ENCODE results near the gene PLXNB3. TPM values are rescaled to one million over a fixed set of nuclear protein-coding genes. Genes with fewer than 3 reads are reported as not detected.

The PLXNB3 gene
- total RNA-seq, 1 experiment from 2014 or later, result 2.5 TPM

DNA sequence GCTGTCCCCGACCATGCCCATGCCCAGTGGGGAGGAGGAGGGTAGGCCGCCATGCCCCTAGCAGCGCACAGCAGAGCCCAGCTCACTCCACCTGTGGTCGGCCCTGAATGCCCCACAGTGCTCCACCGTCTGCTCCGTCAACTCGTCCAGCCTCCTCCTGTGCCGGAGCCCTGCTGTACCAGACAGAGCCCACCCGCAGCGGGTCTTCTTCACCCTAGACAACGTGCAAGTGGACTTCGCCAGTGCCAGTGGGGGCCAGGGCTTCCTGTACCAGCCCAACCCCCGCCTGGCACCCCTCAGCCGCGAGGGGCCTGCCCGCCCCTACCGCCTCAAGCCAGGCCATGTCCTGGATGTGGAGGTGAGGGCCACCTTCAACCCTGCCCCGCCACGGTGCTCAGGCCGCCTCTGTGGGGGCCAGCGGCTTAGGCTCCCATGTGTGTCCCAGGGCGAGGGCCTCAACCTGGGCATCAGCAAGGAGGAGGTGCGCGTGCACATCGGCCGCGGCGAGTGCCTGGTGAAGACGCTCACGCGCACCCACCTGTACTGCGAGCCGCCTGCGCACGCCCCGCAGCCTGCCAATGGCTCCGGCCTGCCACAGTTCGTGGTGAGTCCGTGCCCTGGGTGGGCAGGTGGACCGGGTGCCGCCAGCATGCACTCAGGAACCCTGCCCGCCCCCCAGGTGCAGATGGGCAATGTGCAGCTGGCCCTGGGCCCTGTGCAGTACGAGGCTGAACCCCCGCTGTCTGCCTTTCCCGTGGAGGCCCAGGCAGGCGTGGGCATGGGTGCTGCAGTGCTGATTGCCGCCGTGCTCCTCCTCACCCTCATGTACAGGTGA lies 9.9 kb downstream of the PLXNB3 start:
- Mint-ChIP-seq H3K9me3 (no peaks in the 10 kb centered on the region), H3K27ac (no peak overlapping the region), H3K36me3 (no peaks in the 10 kb centered on the region), H3K4me1 (no peaks in the 10 kb centered on the region), H3K4me3 (no peak overlapping the region), H3K27me3 (ENCODE audit: low read depth) (no peaks in the 10 kb centered on the region)
- TF ChIP-seq, protein P1, sequence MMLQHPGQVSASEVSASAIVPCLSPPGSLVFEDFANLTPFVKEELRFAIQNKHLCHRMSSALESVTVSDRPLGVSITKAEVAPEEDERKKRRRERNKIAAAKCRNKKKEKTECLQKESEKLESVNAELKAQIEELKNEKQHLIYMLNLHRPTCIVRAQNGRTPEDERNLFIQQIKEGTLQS (CRISPR knock-in tag; conservative IDR thresholded peaks at IDR 0.05), result no peak
- no peak for TF ChIP-seq KAT7 (CRISPR knock-in tag; IDR thresholded peaks at IDR 0.05; ENCODE audit: borderline replicate concordance)
- TF ChIP-seq, protein P2, sequence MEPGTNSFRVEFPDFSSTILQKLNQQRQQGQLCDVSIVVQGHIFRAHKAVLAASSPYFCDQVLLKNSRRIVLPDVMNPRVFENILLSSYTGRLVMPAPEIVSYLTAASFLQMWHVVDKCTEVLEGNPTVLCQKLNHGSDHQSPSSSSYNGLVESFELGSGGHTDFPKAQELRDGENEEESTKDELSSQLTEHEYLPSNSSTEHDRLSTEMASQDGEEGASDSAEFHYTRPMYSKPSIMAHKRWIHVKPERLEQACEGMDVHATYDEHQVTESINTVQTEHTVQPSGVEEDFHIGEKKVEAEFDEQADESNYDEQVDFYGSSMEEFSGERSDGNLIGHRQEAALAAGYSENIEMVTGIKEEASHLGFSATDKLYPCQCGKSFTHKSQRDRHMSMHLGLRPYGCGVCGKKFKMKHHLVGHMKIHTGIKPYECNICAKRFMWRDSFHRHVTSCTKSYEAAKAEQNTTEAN (CRISPR knock-in tag; IDR thresholded peaks at IDR 0.05), result no peak
- no peak for TF ChIP-seq MYBL2 (CRISPR knock-in tag; IDR thresholded peaks at IDR 0.05)
- TF ChIP-seq, protein P3, sequence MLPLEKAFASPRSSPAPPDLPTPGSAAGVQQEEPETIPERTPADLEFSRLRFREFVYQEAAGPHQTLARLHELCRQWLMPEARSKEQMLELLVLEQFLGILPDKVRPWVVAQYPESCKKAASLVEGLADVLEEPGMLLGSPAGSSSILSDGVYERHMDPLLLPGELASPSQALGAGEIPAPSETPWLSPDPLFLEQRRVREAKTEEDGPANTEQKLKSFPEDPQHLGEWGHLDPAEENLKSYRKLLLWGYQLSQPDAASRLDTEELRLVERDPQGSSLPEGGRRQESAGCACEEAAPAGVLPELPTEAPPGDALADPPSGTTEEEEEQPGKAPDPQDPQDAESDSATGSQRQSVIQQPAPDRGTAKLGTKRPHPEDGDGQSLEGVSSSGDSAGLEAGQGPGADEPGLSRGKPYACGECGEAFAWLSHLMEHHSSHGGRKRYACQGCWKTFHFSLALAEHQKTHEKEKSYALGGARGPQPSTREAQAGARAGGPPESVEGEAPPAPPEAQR (CRISPR knock-in tag; IDR thresholded peaks at IDR 0.05), result no peak
- TF ChIP-seq, protein P4, sequence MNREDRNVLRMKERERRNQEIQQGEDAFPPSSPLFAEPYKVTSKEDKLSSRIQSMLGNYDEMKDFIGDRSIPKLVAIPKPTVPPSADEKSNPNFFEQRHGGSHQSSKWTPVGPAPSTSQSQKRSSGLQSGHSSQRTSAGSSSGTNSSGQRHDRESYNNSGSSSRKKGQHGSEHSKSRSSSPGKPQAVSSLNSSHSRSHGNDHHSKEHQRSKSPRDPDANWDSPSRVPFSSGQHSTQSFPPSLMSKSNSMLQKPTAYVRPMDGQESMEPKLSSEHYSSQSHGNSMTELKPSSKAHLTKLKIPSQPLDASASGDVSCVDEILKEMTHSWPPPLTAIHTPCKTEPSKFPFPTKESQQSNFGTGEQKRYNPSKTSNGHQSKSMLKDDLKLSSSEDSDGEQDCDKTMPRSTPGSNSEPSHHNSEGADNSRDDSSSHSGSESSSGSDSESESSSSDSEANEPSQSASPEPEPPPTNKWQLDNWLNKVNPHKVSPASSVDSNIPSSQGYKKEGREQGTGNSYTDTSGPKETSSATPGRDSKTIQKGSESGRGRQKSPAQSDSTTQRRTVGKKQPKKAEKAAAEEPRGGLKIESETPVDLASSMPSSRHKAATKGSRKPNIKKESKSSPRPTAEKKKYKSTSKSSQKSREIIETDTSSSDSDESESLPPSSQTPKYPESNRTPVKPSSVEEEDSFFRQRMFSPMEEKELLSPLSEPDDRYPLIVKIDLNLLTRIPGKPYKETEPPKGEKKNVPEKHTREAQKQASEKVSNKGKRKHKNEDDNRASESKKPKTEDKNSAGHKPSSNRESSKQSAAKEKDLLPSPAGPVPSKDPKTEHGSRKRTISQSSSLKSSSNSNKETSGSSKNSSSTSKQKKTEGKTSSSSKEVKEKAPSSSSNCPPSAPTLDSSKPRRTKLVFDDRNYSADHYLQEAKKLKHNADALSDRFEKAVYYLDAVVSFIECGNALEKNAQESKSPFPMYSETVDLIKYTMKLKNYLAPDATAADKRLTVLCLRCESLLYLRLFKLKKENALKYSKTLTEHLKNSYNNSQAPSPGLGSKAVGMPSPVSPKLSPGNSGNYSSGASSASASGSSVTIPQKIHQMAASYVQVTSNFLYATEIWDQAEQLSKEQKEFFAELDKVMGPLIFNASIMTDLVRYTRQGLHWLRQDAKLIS (CRISPR knock-in tag; IDR thresholded peaks at IDR 0.05; ENCODE audit: borderline replicate concordance), result no peak
- TF ChIP-seq JAZF1 (CRISPR knock-in tag; IDR thresholded peaks at IDR 0.05), result no peak
- no peak for TF ChIP-seq GRHL2 (CRISPR knock-in tag; IDR thresholded peaks at IDR 0.05; ENCODE audit: insufficient replicate concordance, severe bottlenecking)
- TF ChIP-seq, protein P5, sequence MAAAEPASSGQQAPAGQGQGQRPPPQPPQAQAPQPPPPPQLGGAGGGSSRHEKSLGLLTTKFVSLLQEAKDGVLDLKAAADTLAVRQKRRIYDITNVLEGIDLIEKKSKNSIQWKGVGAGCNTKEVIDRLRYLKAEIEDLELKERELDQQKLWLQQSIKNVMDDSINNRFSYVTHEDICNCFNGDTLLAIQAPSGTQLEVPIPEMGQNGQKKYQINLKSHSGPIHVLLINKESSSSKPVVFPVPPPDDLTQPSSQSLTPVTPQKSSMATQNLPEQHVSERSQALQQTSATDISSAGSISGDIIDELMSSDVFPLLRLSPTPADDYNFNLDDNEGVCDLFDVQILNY (CRISPR knock-in tag; IDR thresholded peaks at IDR 0.05), result no peak
- TF ChIP-seq, protein P6, sequence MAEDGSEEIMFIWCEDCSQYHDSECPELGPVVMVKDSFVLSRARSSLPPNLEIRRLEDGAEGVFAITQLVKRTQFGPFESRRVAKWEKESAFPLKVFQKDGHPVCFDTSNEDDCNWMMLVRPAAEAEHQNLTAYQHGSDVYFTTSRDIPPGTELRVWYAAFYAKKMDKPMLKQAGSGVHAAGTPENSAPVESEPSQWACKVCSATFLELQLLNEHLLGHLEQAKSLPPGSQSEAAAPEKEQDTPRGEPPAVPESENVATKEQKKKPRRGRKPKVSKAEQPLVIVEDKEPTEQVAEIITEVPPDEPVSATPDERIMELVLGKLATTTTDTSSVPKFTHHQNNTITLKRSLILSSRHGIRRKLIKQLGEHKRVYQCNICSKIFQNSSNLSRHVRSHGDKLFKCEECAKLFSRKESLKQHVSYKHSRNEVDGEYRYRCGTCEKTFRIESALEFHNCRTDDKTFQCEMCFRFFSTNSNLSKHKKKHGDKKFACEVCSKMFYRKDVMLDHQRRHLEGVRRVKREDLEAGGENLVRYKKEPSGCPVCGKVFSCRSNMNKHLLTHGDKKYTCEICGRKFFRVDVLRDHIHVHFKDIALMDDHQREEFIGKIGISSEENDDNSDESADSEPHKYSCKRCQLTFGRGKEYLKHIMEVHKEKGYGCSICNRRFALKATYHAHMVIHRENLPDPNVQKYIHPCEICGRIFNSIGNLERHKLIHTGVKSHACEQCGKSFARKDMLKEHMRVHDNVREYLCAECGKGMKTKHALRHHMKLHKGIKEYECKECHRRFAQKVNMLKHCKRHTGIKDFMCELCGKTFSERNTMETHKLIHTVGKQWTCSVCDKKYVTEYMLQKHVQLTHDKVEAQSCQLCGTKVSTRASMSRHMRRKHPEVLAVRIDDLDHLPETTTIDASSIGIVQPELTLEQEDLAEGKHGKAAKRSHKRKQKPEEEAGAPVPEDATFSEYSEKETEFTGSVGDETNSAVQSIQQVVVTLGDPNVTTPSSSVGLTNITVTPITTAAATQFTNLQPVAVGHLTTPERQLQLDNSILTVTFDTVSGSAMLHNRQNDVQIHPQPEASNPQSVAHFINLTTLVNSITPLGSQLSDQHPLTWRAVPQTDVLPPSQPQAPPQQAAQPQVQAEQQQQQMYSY (CRISPR knock-in tag; IDR thresholded peaks at IDR 0.05), result no peak
- TF ChIP-seq ELF4 (CRISPR knock-in tag; IDR thresholded peaks at IDR 0.05; ENCODE audit: low read depth), result no peak
- TF ChIP-seq, protein P7, sequence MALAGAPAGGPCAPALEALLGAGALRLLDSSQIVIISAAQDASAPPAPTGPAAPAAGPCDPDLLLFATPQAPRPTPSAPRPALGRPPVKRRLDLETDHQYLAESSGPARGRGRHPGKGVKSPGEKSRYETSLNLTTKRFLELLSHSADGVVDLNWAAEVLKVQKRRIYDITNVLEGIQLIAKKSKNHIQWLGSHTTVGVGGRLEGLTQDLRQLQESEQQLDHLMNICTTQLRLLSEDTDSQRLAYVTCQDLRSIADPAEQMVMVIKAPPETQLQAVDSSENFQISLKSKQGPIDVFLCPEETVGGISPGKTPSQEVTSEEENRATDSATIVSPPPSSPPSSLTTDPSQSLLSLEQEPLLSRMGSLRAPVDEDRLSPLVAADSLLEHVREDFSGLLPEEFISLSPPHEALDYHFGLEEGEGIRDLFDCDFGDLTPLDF (CRISPR knock-in tag; IDR thresholded peaks at IDR 0.05), result no peak
- TF ChIP-seq, protein P8, sequence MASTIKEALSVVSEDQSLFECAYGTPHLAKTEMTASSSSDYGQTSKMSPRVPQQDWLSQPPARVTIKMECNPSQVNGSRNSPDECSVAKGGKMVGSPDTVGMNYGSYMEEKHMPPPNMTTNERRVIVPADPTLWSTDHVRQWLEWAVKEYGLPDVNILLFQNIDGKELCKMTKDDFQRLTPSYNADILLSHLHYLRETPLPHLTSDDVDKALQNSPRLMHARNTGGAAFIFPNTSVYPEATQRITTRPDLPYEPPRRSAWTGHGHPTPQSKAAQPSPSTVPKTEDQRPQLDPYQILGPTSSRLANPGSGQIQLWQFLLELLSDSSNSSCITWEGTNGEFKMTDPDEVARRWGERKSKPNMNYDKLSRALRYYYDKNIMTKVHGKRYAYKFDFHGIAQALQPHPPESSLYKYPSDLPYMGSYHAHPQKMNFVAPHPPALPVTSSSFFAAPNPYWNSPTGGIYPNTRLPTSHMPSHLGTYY (CRISPR knock-in tag; IDR thresholded peaks at IDR 0.05), result no peak
- no peak for TF ChIP-seq FOXK1 (CRISPR knock-in tag; IDR thresholded peaks at IDR 0.05)
- no peak for TF ChIP-seq ATF1 (CRISPR knock-in tag; IDR thresholded peaks at IDR 0.05)
- TF ChIP-seq FOXP1 (CRISPR knock-in tag; IDR thresholded peaks at IDR 0.05; ENCODE audit: borderline replicate concordance), result no peak
- no peak for TF ChIP-seq RORB (CRISPR knock-in tag; IDR thresholded peaks at IDR 0.05)
- no peak for TF ChIP-seq CBFB (CRISPR knock-in tag; IDR thresholded peaks at IDR 0.05; ENCODE audit: low read depth)
- ATAC-seq, result no peak
- POLR2A ChIA-PET, result no interaction called here
- CTCF ChIA-PET, result no interaction called here
- DNase-seq (ENCODE audit: low spot score), result no peak

All from WTC11 (cell line).